Astrocyte of the spinal cord (primary cell): ENCODE results near the gene KLHL42.

ENCODE experiments used
- DNase-seq: peaks from one replicate; pipeline ENCODE4 v3.0.0; 2011; ENCODE audit warnings: low read depth, low spot score
- H3K4me3 ChIP-seq: 2 replicates; pipeline ENCODE4 v1.5.1; 2011; ENCODE audit warnings: low read depth, mild to moderate bottlenecking, low read length, moderate library complexity
- in situ Hi-C: cut with HindIII; loops from 2 replicates; pipeline ENCODE4 v1.10.0; 2017; ENCODE audit warnings: low sequenced_read_pairs
- TF ChIP-seq, protein P1 (sequence below): IDR thresholded peaks from 2 replicates; pipeline ENCODE4 v1.5.1; 2012; ENCODE audit warnings: low read depth, mild to moderate bottlenecking, low read length, inconsistent platforms

The KLHL42 gene

DNA sequence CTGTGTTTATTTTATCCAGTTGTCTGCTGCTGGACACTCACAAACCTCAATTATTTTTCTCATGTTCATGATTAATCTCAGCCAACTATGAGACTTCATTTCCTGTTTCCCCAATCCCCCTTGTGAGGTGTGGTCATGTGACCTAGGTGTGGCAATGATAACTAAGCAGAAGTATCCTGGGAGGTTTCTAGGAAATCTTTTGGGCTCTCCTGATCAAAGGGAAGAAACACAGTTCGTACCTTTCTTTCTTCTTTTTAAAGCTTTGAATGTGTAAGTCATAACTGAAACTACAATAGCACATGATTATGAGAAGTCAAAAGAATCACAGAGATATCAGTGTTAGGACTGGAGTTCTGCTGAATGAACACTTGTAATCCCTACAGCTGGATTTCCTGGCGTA is 34.4 kb downstream of the KLHL42 start:
- TF ChIP-seq, protein P1, sequence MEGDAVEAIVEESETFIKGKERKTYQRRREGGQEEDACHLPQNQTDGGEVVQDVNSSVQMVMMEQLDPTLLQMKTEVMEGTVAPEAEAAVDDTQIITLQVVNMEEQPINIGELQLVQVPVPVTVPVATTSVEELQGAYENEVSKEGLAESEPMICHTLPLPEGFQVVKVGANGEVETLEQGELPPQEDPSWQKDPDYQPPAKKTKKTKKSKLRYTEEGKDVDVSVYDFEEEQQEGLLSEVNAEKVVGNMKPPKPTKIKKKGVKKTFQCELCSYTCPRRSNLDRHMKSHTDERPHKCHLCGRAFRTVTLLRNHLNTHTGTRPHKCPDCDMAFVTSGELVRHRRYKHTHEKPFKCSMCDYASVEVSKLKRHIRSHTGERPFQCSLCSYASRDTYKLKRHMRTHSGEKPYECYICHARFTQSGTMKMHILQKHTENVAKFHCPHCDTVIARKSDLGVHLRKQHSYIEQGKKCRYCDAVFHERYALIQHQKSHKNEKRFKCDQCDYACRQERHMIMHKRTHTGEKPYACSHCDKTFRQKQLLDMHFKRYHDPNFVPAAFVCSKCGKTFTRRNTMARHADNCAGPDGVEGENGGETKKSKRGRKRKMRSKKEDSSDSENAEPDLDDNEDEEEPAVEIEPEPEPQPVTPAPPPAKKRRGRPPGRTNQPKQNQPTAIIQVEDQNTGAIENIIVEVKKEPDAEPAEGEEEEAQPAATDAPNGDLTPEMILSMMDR = no peak
- H3K4me3 ChIP-seq = no peak overlapping the region
- in situ Hi-C loops = no loop called here
- DNase-seq = no peak

DNA sequence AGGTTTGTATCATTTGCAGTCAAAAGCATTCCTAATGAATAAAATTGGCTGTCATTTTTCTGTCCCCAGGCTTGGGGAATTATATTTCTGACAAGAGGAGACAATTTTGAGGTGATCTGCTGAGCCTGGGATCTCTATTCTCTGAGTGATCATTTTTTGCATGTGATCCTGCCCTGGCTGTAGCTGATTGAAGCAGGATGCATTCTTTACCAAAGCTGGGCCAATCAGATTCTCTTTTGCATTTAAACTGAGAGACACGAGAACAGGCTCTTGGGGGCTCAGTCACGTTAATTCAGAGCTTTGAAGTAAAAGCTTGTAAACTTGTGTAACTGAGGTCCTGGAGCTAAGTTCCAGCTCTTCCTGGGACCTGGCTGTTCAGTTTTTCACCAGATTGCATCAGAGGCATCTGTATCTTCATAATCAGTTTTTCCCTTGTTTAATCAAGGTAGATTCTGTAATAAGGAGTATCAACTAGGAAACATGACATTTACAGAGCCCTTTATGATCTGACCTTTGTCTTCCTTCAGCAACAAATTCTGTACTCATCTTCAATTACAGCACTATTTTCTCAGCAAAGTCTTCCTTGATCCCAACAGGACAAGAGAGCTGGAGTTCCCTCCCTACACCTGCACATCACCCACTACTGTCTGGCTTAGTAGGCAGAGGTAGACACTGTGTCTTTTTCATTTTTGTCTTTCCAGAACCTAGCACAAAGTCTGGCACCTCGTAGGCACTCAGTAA is 35.0 kb downstream of the KLHL42 start:
- TF ChIP-seq, protein P1 = no peak
- in situ Hi-C loops = no loop called here
- H3K4me3 ChIP-seq = no peak overlapping the region
- no peak for DNase-seq

DNA sequence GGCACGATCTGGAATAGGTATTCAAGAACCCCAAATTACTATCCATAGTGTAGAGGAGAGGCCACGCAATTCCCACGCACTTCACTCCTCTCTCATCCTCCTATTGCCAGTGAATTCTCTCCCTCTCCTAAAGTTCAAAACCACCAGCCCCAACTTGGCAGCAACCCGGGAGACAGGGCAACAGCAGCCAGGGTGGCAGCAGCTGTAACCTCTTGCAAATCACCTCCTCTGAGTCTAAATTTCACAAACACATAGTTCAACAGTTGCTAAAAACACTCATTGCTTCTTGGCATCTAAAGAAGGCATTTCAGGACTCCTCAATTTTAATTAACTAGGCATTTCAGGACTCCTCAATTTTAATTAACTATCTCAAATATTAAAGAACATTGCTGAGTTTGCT is 37.7 kb downstream of the KLHL42 start:
- in situ Hi-C loops = no loop called here
- no peak for DNase-seq
- no peak overlapping the region for H3K4me3 ChIP-seq
- TF ChIP-seq, protein P1 = no peak

DNA sequence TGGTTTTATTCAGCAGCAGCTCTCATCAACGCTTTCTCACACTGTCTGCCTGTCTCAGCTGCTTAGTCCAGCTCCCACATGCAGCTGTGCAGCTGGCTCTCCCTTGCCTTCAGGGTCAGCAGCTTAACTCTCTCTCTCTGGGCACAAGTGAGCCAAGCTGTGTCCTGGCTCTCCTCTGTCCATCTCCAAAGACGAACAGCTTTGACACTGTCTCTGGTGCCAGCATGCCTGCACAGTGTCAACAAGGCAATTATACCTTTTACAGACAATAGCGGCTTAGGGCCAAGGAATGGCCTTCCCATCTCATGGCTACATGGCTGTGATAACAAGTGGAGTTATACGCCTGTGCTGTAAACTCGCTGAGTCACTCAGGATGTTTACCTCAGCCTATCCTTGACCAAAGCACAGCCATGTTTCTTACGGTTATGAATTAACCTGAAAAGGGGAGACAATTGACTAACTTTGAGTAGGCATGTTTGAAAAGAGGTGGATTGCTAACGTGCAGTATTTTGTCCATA is 38.4 kb downstream of the KLHL42 start:
- in situ Hi-C loops = no loop called here
- no peak for DNase-seq
- TF ChIP-seq, protein P1 = no peak
- no peak overlapping the region for H3K4me3 ChIP-seq

DNA sequence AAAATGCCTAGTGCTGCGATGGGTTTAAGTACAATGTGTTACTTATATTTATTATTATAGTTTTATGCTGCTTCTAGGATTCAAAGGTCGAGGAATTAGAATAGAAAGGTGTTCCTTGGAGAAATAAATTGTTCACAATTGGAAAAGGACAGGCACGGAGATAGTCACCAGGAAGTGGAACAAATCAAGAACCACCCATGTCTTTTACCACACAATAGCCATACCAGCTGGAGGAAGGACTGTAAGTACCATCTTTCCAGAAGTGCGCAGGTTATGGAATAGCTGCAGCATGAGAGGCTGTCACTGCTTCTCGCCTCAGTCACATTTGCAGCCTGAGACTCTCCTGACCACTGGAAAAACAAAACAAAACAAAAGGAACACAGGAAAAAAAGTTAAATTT is 40.5 kb downstream of the KLHL42 start:
- DNase-seq = no peak
- H3K4me3 ChIP-seq = no peak overlapping the region
- TF ChIP-seq, protein P1 = no peak
- in situ Hi-C loops = no loop called here

DNA sequence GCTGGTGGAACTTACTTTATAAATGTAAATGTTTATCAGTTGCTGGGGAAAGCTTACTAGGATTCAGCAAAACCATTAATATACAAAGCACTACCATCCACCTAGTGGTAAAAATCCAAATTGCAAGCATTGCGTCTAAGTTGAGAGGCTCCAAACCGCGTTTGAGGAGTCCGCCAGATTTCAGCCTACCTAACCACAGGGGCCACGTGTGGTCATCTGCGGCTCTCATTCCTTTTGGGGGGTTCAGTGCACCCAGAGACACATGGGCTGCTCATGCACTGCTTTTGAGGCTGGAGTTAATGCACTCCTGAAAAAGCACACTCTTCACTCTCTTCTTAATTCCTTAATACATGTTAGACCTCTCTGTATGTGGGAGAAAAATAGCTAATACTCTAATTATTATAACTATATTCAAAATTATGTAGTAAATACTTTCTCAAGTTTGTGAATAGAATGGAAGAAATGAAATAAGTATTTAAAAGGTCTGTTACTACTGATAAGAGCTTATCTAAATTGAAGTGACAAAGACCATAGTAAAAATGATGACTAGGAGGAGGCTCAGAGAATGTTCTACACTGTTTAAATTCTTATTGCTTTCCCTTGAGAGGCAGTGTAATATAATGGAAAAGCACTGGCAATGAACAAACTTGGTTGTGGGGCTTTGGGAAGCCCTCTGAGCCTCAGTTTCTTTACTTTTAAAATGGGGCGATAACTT is 41.4 kb downstream of the KLHL42 start:
- no peak overlapping the region for H3K4me3 ChIP-seq
- in situ Hi-C loops = no loop called here
- DNase-seq = peak; percentile 90
- TF ChIP-seq, protein P1 = peak; percentile 75
